H1 (cell line): ENCODE data around the gene SPAG16.

Experiments used
- ATF3 ChIP-seq: IDR thresholded peaks from 2 replicates; pipeline ENCODE4 v1.6.1; 2011; ENCODE audit warnings: low read depth, mild to moderate bottlenecking, low read length; ENCODE audit not compliant: insufficient read depth
- BACH1 ChIP-seq: IDR thresholded peaks from 2 replicates; pipeline ENCODE4 v1.6.1; 2012; ENCODE audit warnings: low read length, improper control_type of control experiment
- BRCA1 ChIP-seq: IDR thresholded peaks from 2 replicates; pipeline ENCODE4 v1.6.1; 2012; ENCODE audit warnings: low read depth, low read length, improper control_type of control experiment
- CTCF ChIP-seq, 3 experiments: IDR thresholded peaks; 1 replicate in 2 of 3; 2 replicates in 1 of 3; pipeline versions ENCODE4 v1.5.1 to v1.6.1; 2011; ENCODE audit warnings: low read length in 3 of 3, mild to moderate bottlenecking in 3 of 3, inconsistent platforms in 2 of 3, low read depth in 1 of 3, moderate library complexity in 1 of 3; ENCODE audit not compliant: insufficient read depth in 1 of 3; ENCODE audit errors: control extremely low read depth in 1 of 3
- EP300 ChIP-seq, 2 experiments: IDR thresholded peaks; 1 replicate in 1 of 2; 2 replicates in 1 of 2; pipeline ENCODE4 v1.6.1; 2011 to 2012; ENCODE audit warnings: low read depth in 2 of 2, low read length in 2 of 2, mild to moderate bottlenecking in 2 of 2, borderline replicate concordance in 1 of 2, inconsistent platforms in 1 of 2, moderate library complexity in 1 of 2
- EZH2 ChIP-seq: fragments of 200-600 bp; sonication (generic); IDR thresholded peaks from 2 replicates; pipeline ENCODE4 v1.7.1; 2012; ENCODE audit warnings: low read depth, mild to moderate bottlenecking, moderate library complexity, low read length, inconsistent platforms; ENCODE audit not compliant: severe bottlenecking
- KDM1A ChIP-seq: fragments of 200-600, 300-600 bp; sonication (generic); IDR thresholded peaks from 2 replicates; pipeline ENCODE4 v1.7.1; 2016; ENCODE audit warnings: mild to moderate bottlenecking, low read length, borderline replicate concordance
- MAX ChIP-seq: IDR thresholded peaks from 2 replicates; pipeline ENCODE4 v1.6.1; 2012; ENCODE audit warnings: inconsistent platforms
- POLR2A ChIP-seq, 2 experiments: IDR thresholded peaks; 1 replicate in 1 of 2; 2 replicates in 1 of 2; pipeline ENCODE4 v1.6.1; 2011; ENCODE audit warnings: low read depth in 2 of 2, low read length in 2 of 2, mild to moderate bottlenecking in 2 of 2; ENCODE audit errors: control extremely low read depth in 1 of 2
- RAD21 ChIP-seq, 2 experiments: IDR thresholded peaks in 1 of 2; conservative IDR thresholded peaks in 1 of 2; 2 replicates each; pipeline ENCODE4 v1.6.1; 2011; ENCODE audit warnings: low read depth in 2 of 2, low read length in 2 of 2, improper control_type of control experiment in 1 of 2, inconsistent platforms in 1 of 2, mild to moderate bottlenecking in 1 of 2, moderate library complexity in 1 of 2
- TAF1 ChIP-seq: IDR thresholded peaks from 2 replicates; pipeline ENCODE4 v1.6.1; 2011; ENCODE audit warnings: mild to moderate bottlenecking, low read depth, low read length
- TBP ChIP-seq: IDR thresholded peaks from 2 replicates; pipeline ENCODE4 v1.6.1; 2011; ENCODE audit warnings: low read depth, low read length, improper control_type of control experiment
- YY1 ChIP-seq: IDR thresholded peaks from 2 replicates; pipeline ENCODE4 v1.6.1; 2011; ENCODE audit warnings: low read depth, mild to moderate bottlenecking, low read length
- ZNF274 ChIP-seq: IDR thresholded peaks from 2 replicates; pipeline ENCODE4 v1.7.0; 2012; ENCODE audit warnings: low read length, borderline replicate concordance; ENCODE audit errors: extremely low read depth

- TF ChIP-seq MAX: no peak
- TF ChIP-seq BACH1: no peak
- no peak for TF ChIP-seq EZH2
- TF ChIP-seq BRCA1: no peak
- TF ChIP-seq CTCF (IDR thresholded peaks at IDR 0.05; ENCODE audit: control extremely low read depth in 1 of 3, insufficient read depth in 1 of 3, low read depth in 1 of 3, low read length in 3 of 3): no peak
- no peak for TF ChIP-seq KDM1A
- TF ChIP-seq RAD21 (IDR thresholded peaks at IDR 0.05 in 1 of 2, conservative IDR thresholded peaks at IDR 0.05 in 1 of 2; ENCODE audit: low read depth in 2 of 2, low read length in 2 of 2): no peak
- TF ChIP-seq YY1: no peak
- TF ChIP-seq EP300 (IDR thresholded peaks at IDR 0.05; ENCODE audit: borderline replicate concordance in 1 of 2, low read depth in 2 of 2, low read length in 2 of 2): no peak
- TF ChIP-seq POLR2A (IDR thresholded peaks at IDR 0.05; ENCODE audit: control extremely low read depth in 1 of 2, low read depth in 2 of 2, low read length in 2 of 2): no peak
- TF ChIP-seq TBP: no peak
- TF ChIP-seq ATF3: no peak
- no peak for TF ChIP-seq ZNF274
- no peak for TF ChIP-seq TAF1
Measured at GRCh38 chr2:213689585-213689984, 405.3 kb downstream of the SPAG16 start.
